AG09309 (cell line): ENCODE results near the gene ABHD12.
A peak's percentile ranks its signal among the peaks of the same experiment; 100 is the strongest.

Experiments
- DNase-seq: peaks from one replicate; pipeline ENCODE4 v3.0.0-alpha.2; 2010; ENCODE audit warnings: low read depth
- H3K4me3 ChIP-seq: 2 replicates; pipeline ENCODE4 v1.5.1; 2011; ENCODE audit warnings: mild to moderate bottlenecking, low read depth, low read length, moderate library complexity; ENCODE audit not compliant: control insufficient read depth
- CTCF ChIP-seq: IDR thresholded peaks from 2 replicates; pipeline ENCODE4 v1.5.1; 2011; ENCODE audit warnings: mild to moderate bottlenecking, low read depth, low read length, inconsistent platforms; ENCODE audit not compliant: insufficient read depth, control insufficient read depth; ENCODE audit errors: missing control alignments

The ABHD12 gene

GRCh38 chr20:25294459-25295385 lies 95.9 kb downstream of the ABHD12 start:
- TF ChIP-seq CTCF, result peak; percentile 93
- no peak for DNase-seq
- no peak overlapping the region for H3K4me3 ChIP-seq

- no peak for DNase-seq
- no peak for TF ChIP-seq CTCF
- H3K4me3 ChIP-seq, result no peak overlapping the region
Measured at GRCh38 chr20:25293910-25294458, 96.7 kb downstream of the ABHD12 start.

GRCh38 chr20:25293507-25293906 lies 97.1 kb downstream of the ABHD12 start:
- TF ChIP-seq CTCF, result no peak
- no peak for DNase-seq
- no peak overlapping the region for H3K4me3 ChIP-seq

GRCh38 chr20:25292176-25292891 lies 98.3 kb downstream of the ABHD12 start:
- no peak for TF ChIP-seq CTCF
- H3K4me3 ChIP-seq, result no peak overlapping the region
- no peak for DNase-seq

- DNase-seq, result no peak
Measured at GRCh38 chr20:25291432-25292133, 99.1 kb downstream of the ABHD12 start.

More at GRCh38 chr20:25291432-25292133, 99.1 kb downstream of the ABHD12 start:
- H3K4me3 ChIP-seq, result no peak overlapping the region
- no peak for TF ChIP-seq CTCF
